ENCODE measurements around the gene GTPBP1. TPM values are rescaled to one million over a fixed set of nuclear protein-coding genes. Genes with fewer than 3 reads are reported as not detected.

Gene GTPBP1
- total and polyA plus RNA-seq, 11 donors: 15.6 to 45.3 (median 28.1) TPM

DNA sequence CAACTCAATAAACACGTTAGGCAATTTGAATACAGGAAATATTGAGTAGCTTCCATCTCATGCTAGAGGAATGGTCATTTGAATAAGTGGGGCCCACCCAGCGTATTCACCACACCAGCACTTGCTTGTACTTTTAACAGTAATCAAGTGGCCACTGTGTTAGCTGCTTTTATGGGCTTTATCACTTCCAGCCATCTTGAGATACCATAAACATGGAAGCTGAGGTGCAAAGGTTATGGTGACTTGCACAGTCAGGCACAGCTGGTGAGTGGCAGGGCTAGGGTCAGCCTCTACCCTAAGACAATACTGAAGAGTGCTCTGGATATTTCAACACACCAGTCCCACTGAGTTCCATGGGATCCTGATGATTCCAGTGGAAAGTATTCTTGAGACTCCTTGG is 11.7 kb upstream of the GTPBP1 start:
- Histone ChIP-seq H3K4me3 (no peak overlapping the region), H3K9me3 (no peaks in the 10 kb centered on the region), H3K4me1 (peaks cover 18 to 47% (median 33%) of the 10 kb centered on the region in 12 donors), H3K27ac (no peak overlapping the region), H3K27me3 (no peaks in the 10 kb centered on the region), H3K36me3 (peaks cover 0 to 55% (median 35%) of the 10 kb centered on the region in 9 donors)
- ATAC-seq (no peak), DNase-seq (no peak)
- TF ChIP-seq, protein P1, sequence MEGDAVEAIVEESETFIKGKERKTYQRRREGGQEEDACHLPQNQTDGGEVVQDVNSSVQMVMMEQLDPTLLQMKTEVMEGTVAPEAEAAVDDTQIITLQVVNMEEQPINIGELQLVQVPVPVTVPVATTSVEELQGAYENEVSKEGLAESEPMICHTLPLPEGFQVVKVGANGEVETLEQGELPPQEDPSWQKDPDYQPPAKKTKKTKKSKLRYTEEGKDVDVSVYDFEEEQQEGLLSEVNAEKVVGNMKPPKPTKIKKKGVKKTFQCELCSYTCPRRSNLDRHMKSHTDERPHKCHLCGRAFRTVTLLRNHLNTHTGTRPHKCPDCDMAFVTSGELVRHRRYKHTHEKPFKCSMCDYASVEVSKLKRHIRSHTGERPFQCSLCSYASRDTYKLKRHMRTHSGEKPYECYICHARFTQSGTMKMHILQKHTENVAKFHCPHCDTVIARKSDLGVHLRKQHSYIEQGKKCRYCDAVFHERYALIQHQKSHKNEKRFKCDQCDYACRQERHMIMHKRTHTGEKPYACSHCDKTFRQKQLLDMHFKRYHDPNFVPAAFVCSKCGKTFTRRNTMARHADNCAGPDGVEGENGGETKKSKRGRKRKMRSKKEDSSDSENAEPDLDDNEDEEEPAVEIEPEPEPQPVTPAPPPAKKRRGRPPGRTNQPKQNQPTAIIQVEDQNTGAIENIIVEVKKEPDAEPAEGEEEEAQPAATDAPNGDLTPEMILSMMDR (IDR thresholded peaks at IDR 0.05): no peak
- TF ChIP-seq POLR2A (IDR thresholded peaks at IDR 0.05): no peak
- 87 to 97% (median 94%) methylated on average over 2 of the region's 2 CpGs for WGBS, 4 donors
- intact Hi-C loops (cut with DNase I): loop anchor here in 1 of 10 donors (10.0 kb wide), 1 partner anchor 189 kb away; the partner anchor contains the start of gene DDX17

DNA sequence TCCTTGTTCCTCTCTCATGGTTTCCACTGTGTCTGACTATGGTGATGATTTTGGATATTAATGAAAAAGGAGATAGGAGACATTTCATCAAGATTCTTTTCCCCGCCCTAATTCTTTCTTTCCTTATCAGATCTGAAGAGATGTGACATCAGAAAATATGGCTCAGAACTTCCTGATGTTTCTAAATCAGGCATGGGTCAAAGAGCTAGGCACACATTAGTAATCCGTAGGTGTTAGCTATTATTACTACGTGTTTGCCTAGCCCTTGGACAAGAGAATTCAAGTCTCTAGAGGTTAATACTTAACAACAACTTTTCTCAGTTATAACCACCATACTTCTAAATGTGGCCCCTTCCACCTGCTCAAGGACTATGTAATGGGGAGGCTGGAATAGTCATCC is 10.8 kb upstream of the GTPBP1 start:
- no peak for TF ChIP-seq POLR2A (IDR thresholded peaks at IDR 0.05)
- TF ChIP-seq, protein P1 (IDR thresholded peaks at IDR 0.05): no peak
- Histone ChIP-seq H3K4me3 (no peak overlapping the region), H3K27ac (peak overlapping the region in 1 of 12 donors; percentile 99), H3K4me1 (peaks cover 22 to 55% (median 42%) of the 10 kb centered on the region in 12 donors), H3K36me3 (peaks cover 0 to 47% (median 30%) of the 10 kb centered on the region in 9 donors), H3K9me3 (no peaks in the 10 kb centered on the region), H3K27me3 (no peaks in the 10 kb centered on the region)
- 66 to 78% (median 72%) methylated on average over 3 of the region's 3 CpGs for WGBS, 4 donors
- DNase-seq (no peak), ATAC-seq (no peak)
- intact Hi-C loops (cut with DNase I): loop anchor here in 1 of 10 donors (10.0 kb wide), 1 partner anchor 190 kb away; the partner anchor contains the start of gene DDX17

DNA sequence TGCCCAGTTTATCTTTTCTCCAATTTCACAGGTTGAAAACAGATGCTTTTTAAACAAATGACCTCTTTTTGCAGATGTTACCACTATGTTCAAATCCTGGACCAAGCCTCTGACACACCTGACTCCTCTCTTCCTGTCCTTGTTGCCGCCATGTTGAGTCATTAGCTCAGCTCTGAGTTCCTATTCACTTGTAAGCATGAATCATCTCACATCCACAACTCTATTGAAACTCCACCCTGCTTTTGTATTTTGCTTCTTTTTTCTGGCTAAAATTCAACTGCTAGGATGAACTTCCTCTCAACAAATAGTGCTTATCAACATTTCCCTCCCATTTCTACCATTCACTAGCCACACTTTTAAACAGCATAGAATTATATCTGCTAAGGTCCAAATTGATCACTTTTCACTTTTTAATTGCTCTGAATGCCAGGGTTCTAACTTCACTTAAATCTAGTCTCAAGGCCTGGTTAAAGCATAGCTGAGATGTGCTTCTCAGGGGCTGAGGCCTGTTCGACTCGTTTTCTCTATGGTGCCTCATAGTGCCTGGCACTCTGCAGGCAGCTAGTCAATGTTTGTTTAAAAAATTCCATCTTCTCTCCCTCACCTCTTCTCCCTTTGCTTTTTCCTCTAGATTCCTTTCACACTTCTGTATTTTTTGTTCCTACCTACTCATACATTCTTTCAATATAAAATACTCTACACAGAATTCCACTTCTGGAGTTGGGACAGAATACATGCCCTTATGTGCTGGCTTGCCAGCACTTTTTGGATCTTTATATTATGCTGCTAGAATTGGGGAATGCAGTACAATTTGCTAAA is 8.9 kb upstream of the GTPBP1 start:
- H3K4me1 ChIP-seq: peaks cover 23 to 61% (median 49%) of the 10 kb centered on the region in 12 donors
- peak overlapping the region in 5 of 12 donors; percentile 3 to 87 (median 8) for H3K4me3 ChIP-seq
- H3K27ac ChIP-seq: peak overlapping the region in 11 of 12 donors; percentile 45 to 99 (median 74)
- ATAC-seq (peak in 1 of 4 donors; percentile 52), DNase-seq (no peak)
- H3K36me3 ChIP-seq: peaks cover 0 to 30% (median 15%) of the 10 kb centered on the region in 9 donors
- TF ChIP-seq POLR2A (IDR thresholded peaks at IDR 0.05): no peak
- TF ChIP-seq, protein P1 (IDR thresholded peaks at IDR 0.05): no peak
- intact Hi-C loops (cut with DNase I): loop anchor here in 2 of 10 donors (2.0 to 10.0 kb wide), 2 partner anchors 14 to 192 kb away; partner anchors contain the start of gene DDX17 (in 1 of the 2)
- no peaks in the 10 kb centered on the region for H3K27me3 ChIP-seq
- 34 to 50% (median 45%) methylated on average over 3 of the region's 3 CpGs for WGBS, 4 donors
- H3K9me3 ChIP-seq: no peaks in the 10 kb centered on the region

Data from heart left ventricle (tissue), 16 donors.